GM13977 (cell line): ENCODE data around the gene GCA.

ENCODE experiments used
- DNase-seq: peaks from one replicate; pipeline ENCODE4 v3.0.0; 2012; ENCODE audit warnings: low spot score
- in situ Hi-C: fragments of 300-500 bp; cut with MboI; formaldehyde crosslinking; loops from one replicate; pipeline ENCODE4 v1.12.0; 2022; ENCODE audit warnings: low sequenced_read_pairs, low pct_unique_long_range_greater_than_20kb, mixed read lengths, inconsistent platforms; ENCODE audit not compliant: unreplicated experiment
- TF ChIP-seq, protein P1 (sequence below): IDR thresholded peaks from 2 replicates; pipeline ENCODE4 v1.5.1; 2012; ENCODE audit warnings: mild to moderate bottlenecking, control low read depth; ENCODE audit not compliant: insufficient read depth; ENCODE audit errors: extremely low read depth, missing control alignments

Gene GCA

DNA sequence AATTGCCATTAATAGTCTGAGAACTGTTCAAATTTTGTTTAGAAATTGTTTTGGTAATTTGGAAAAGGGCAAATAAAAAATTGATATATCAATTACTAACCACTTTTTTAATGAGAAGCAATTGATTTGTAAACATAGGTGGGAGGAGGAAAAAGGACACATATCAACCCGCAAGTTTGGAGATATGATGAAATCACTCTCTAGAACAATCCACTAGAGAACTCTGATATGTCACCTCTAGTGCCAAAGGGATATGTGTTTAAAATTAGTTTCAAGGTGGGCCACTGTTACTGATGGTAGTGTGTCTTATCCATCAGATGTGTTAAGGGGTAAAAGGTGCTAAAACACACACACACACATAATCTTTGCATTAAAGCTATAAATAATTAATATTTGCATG, 42.1 kb upstream of the GCA start:
- TF ChIP-seq, protein P1, sequence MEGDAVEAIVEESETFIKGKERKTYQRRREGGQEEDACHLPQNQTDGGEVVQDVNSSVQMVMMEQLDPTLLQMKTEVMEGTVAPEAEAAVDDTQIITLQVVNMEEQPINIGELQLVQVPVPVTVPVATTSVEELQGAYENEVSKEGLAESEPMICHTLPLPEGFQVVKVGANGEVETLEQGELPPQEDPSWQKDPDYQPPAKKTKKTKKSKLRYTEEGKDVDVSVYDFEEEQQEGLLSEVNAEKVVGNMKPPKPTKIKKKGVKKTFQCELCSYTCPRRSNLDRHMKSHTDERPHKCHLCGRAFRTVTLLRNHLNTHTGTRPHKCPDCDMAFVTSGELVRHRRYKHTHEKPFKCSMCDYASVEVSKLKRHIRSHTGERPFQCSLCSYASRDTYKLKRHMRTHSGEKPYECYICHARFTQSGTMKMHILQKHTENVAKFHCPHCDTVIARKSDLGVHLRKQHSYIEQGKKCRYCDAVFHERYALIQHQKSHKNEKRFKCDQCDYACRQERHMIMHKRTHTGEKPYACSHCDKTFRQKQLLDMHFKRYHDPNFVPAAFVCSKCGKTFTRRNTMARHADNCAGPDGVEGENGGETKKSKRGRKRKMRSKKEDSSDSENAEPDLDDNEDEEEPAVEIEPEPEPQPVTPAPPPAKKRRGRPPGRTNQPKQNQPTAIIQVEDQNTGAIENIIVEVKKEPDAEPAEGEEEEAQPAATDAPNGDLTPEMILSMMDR = no peak
- DNase-seq = no peak
- in situ Hi-C loops = no loop called here

DNA sequence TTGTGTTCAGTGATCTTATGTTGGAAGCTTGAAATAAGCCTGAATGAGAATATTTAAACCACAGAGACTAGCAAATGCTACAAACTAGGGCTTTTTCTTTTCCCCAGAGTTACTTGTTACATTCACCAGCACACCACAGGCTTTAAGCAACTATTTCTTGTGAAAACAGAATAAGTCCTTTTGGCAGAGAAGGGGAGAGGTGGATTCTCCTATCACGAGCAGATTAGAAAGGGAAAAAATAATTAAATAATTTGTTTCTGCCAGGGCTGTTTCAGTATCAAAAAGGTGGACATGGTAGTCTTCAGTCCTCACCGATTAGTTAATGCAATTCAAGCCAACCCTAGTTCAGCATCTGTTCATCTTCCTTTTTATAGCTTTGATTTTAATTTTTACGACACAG, 38.0 kb upstream of the GCA start:
- in situ Hi-C loops = no loop called here
- TF ChIP-seq, protein P1 = no peak
- DNase-seq = no peak

DNA sequence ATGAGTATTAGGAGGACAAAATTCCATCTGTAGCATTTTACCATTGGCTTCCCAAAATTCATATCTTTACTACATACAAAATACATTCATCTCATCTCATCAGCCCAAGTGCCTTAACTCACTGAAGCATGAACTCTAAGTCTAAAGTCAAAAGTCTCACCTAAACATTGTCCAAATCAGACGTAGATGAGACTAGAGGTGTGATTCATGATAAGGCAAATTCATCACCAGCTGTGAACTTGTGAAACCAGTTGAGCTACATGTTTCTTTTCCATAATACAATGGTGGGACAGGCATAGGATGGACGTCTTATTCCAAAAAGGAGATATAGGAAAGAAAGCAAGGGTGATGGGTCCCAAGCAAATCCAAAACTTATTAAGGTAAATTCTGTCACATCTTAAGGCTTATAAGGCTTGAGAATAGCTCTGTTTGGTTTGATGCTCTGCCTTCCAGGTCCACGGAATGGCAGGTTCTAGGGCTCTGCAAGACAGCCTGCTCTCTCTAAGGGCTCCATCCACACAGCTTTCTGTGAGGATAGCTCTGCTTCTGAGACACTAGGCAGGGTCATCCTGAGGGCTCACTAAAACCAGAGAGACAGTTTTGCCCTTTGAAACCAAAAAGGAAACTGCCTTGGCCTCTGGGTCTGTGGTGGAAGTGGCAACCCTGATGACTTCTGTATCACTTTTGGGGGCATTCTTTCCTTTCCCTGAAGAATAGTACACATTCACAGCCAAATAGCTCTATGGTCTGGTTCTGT, 35.0 kb upstream of the GCA start:
- in situ Hi-C loops = no loop called here
- TF ChIP-seq, protein P1 = no peak

DNA sequence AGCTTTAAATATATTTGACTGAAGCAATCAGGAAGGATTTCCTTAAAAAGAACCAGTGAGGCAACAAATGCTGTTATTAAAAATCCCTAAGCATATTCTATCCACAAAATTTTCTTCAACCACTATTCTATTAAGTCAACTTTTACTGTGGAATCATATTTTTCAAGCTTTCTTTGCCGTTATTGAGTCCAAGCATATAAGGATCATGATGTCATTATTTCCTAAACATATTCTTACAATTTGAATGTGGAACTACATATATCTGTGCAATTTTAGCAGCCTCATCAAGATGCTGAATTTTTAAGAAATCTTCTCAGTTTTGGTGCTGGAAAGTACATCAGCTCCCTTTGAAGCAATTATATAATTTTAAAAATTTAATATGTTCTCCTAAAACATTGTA, 31.1 kb upstream of the GCA start:
- TF ChIP-seq, protein P1 = no peak
- in situ Hi-C loops = no loop called here
- no peak for DNase-seq

More for the DNA sequence above, 35.0 kb upstream of the GCA start:
- DNase-seq = no peak

DNA sequence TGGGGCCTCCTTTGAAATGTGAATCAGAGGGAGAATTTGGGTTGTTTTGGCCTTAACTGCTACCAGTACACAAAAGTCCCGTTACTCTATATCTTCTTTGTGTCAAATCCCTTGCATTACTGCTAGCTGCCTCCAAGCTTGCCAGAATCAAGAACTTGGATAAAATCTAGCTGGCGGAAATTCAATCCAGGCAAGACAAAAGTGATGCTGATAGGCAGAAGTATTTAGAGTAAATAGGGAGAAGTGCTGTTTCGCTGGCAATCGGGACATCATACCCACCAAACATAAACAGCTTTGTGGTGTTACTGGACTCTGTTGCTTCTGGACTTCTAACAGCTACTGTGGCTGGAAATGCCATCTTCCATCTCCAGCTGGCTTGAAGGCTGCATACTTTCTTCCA, 28.0 kb upstream of the GCA start:
- in situ Hi-C loops = no loop called here
- TF ChIP-seq, protein P1 = no peak
- DNase-seq = no peak

DNA sequence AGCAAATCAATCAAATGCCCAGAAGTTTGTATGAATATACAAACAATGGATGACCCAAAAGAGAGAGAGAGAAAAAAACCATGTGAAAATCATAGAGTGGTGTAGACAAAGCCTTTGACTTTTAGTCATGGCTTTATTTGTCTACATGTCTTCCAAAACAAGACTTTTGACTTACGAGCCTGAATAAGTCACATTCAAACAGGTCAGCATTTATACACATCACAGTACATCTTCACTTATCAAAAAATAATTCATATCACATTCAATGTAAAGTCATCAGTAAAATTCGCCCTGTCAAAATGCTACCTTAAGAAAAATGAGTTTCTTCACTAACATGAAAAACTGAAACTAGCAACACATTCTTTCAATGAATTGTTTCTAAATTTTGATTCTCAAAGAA, 27.3 kb upstream of the GCA start:
- in situ Hi-C loops = no loop called here

More for the DNA sequence above, 27.3 kb upstream of the GCA start:
- TF ChIP-seq, protein P1 = no peak
- DNase-seq = no peak
